ENCODE results near the gene RPL32.

Gene RPL32

DNA sequence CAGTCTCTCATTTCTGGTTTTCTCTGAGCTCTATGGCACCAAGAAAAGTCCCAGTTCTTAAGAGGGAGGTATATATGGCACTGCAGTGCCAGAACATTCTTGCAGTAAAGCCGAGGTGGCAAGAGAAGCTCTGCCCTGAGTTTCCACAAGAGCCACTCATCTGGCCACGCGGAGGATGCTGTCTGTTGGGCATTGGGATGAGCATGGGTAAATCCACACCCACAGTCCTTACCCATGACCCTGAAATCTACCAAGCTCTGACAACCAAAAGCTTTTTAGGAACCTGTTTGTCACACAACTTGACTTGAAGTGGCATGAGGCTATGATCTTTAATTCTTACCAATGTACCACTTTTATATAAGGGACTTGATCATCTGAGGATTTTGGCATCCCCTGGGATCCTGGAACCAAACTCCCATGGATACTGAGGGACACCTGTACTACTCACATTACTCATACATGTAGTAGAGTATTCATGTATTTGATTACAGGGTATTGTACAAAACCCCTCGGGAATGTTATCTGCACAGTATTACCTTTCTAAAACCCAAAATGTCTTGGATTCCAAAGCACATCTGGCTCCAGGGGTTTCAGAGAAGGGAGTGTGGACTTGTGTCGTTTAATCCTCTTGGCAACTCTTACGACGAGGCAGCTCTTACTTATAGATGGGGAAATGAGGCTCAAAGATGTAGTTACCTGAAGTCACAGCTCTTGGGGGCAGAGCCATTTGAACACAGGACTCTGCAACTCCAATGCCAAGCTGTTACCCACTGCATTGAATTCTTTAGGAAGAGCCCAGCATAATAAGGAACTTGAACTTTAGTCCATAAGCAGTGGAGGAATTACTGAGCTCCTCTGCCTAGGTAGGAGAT, 8.8 kb downstream of the RPL32 start:
- no peak for DNase-seq (ENCODE audit: low read depth)

DNA sequence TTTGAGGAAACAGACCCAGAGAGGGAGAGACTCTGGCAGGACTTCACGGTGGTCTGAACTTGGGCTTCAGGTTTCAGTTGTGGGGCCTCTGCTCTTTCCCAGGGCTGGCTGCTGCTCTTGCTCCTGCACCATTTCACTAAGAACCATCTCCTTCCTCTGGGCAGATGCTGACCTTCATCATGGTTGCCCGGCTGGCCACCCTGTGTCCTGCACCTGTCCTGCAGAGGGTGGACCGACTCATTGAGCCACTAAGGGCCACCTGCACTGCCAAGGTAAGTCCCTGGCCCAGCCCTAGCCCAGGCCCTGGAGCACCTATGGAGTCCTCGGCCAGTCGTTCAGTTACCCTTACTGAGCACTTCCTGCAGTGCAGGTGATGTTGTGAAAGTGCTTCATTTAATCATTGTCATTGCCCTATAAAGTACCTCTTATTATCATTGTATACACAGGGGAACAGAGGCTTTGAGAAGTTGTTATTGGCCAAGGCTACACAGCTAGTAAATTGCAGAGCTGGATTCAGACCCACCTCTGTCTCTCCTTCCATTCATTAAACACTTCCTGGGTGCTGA, 10.0 kb downstream of the RPL32 start:
- no peak for DNase-seq (ENCODE audit: low read depth)

DNA sequence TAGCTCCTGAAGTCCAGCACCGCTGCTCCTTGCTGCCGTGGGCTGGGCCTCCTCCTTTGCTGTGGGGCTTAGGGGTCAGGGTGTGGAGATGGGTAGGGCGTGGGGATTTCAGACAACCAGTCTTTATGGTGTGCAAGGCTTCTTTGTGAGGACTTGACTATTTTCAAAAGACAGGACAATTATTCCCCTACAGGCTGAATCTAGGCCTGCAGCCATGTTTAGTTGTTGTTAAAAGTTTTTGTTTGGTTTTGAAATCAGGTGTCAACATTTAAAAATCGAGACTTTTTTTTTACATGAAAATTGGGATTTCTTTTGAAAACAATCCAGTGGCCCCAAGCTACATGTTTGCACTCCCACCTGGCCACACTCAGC, 10.6 kb downstream of the RPL32 start:
- no peak for DNase-seq (ENCODE audit: low read depth)

DNA sequence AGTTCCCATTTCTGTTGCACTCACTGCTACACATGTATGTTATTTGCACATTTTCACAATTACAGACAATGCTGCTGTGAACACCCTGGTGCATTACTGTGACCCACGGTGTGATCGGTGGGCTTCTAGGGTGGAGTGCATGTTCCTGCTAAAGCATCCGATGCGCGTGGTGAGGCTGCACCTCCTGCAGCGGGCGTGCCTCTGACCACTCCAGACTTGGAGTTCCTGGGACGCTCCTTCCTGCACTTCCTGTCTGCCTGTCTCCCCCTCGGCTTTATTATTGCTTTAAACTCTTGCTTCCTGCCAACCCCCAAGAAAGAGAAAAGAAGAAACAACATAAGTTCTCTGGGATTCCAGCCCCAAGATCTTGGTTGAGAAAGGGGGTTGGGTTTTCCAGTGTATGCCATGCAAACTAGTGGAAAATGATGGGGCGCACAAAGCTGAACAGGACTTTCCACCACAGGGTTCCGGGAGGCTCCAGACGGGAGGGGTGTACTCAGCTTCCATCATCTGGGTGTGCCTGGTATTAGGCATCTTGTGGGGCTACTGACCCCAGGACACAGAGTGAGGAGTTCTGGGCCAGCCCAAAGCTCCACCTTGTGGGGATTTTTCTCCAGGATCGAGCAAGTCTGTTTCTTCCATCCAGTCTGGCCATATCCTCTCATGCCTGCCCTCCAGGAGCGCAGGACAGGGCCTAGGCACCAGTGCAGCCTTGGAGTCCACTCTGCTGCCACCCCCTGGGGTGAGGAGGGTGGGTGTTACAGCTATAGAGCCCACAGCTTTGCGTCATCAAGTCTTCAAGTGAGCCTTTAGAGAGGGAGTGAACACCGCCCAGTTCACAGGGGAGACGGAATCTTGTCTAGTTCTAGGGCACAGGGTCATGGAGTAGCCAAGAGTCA, 11.2 kb downstream of the RPL32 start:
- DNase-seq (ENCODE audit: low read depth): no peak

DNA sequence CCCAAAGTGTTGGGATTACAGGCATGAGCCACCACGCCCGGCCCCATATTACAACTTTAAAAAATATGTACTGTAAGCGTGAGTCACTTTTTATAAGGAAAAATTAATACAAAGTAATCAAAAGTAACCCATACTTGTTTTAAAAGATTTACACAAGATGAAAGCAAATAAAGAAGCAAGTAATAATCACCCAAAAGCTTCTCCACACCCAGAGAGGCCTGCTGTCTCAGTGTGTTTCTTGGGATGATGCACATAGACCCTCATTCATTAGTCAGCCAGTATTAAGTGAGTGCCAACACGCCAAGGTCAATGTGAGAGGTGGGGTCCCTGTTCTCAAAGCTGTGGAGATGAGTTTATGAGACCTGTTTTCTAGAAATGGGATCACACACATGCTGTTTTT, 12.0 kb downstream of the RPL32 start:
- no peak for DNase-seq (ENCODE audit: low read depth)

DNA sequence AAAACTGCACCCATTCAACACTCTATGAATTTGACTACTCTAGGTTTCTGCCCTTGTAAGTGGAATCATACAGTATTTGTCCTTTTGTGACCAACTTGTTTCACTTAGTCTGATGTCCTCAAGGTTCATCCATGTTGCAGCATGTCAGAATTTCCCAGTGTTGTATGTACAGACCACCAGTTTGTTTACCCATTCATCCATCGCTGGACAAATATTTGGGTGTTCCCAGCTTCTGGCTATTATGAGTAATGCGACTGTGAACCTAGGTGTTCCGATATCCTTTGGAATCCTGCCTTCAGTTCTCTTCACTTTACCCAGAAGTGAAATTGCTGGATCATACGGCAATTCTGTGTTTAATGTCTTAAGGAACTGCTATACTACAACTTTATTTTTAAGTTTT, 12.6 kb downstream of the RPL32 start:
- no peak for DNase-seq (ENCODE audit: low read depth)

DNA sequence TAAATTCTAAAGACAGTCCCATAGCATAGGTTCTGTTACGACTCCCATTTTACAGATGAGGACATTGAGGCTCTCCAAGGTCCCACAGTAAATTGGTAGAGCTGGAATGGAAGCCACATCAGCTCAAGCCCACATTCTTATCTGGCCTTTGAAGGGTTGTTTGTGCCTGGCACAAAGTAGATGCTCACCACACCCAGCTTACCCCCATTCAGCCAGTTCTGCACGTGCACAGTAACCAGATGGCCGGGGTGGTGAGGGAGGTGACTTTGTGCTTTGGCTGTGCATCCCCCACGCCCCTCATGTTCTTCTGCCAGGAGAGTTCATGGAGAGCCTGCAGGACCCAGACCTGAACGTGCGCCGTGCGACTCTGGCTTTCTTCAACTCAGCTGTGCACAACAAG, 16.2 kb downstream of the RPL32 start:
- DNase-seq (ENCODE audit: low read depth): no peak

DNA sequence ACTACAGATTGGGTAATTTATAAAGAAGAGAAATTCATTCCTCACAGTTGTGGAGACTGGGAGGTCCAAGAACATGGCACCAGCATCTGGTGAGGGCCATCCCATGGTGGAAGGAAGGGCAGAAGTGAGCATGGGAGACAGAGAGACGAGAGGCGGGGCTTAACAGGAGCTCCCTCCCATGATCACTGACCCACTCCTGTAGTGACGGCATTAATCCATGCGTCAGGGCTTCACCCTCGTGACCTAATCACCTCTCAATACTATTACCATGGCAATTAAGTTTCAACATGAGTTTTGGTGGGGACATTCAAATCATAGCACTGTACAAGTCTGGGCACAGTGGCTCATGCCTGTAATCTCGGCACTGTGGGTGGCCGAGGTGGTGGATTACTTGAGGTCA, 17.1 kb downstream of the RPL32 start:
- no peak for DNase-seq (ENCODE audit: low read depth)

DNA sequence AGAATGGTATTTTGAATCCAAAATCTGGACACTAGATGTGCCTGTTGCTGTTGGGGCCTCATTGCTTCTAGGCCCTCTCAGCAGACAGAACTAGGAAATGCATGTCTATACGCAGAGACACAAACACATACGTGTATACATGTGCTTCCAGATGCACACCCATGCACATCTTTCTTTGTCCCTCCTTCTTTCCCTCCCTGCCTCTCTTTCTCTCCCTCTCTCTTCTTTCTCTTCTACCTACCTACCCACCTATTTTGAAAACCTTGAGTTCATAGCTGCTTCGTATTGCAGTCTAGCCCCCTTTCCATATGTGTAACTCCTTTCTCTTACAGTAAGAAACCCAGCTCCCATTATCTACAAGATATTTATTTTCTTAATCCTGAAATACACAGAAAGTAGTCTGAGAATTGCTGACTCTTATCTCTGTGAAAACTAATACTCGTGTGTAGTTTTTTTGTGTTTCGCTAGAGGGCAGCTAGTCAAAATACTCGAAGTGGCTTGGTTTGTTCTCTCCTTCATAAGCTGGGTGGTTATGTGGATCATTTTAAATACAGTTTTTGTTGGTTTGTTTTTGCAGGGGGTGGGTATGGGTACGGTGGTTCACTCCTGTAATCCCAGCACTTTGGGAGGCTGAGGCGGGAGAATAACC, 18.5 kb downstream of the RPL32 start:
- DNase-seq (ENCODE audit: low read depth): no peak

DNA sequence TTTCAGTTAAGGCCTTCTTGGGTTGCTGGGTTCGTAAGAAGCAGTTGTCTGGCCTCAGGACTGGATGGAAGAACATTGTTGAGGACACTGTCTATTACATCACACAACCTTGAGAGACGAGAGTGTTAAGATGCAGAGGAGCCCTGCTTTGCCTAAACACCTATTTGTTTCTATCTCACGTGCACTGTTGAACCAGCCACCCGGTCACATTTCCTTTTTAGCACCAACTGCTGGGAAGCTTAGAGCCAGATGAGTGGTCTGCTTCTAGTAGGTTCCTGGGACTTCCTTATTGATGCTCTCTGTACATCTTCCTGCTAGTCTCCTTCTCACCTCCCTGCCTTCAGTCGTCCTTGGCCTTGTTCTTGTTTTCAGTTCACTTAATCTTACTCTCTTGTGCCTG, 22.6 kb downstream of the RPL32 start:
- no peak for DNase-seq (ENCODE audit: low read depth)

GRCh38 chr3:12818273-12818672, 23.1 kb downstream of the RPL32 start:
- no peak for DNase-seq (ENCODE audit: low read depth)

DNA sequence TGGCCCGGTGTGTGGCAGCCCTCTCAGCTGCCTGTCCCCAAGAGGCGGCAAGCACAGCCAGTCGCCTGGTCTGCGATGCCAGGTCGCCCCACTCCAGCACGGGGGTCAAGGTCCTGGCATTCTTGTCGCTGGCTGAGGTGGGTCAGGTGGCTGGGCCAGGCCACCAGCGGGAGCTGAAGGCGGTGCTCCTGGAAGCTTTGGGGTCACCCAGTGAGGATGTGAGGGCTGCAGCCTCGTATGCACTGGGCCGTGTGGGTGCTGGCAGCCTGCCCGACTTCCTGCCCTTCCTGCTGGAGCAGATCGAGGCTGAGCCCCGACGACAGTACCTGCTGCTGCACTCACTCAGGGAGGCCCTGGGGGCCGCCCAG, 24.0 kb downstream of the RPL32 start:
- DNase-seq (ENCODE audit: low read depth): no peak

- no peak for DNase-seq (ENCODE audit: low read depth)
Observed at GRCh38 chr3:12816521-12817342, 24.6 kb downstream of the RPL32 start.

DNA sequence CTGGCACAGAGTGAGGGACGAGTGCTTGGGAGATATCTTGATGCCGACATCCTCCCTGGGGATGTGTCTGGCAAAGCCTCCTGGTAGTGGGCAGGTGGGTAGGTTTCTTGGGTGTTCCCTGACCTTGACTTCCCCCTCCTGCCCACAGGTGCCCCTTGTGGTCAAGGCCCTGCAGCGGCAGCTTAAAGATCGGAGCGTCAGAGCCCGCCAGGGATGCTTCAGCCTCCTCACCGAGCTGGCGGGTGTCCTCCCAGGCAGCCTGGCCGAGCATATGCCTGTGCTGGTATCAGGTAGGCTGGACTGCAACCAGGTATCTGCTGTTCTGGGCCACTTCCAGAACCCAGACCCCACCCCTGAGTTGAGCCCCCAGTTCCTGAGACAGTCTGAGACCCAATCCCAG, 25.6 kb downstream of the RPL32 start:
- no peak for DNase-seq (ENCODE audit: low read depth)

DNA sequence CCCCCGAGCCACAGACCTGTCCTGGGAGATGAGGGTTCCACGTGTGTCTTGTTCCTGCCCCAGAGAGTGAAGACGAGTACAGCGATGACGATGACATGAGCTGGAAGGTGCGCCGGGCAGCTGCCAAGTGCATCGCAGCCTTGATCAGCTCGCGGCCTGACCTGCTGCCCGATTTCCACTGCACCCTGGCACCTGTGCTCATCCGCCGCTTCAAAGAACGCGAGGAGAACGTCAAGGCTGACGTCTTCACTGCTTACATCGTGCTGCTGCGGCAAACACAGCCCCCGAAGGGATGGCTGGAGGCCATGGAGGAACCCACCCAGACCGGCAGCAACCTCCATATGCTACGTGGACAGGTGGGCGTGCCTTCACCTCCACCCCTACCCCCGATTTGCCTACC, 26.3 kb downstream of the RPL32 start:
- DNase-seq (ENCODE audit: low read depth): no peak

DNA sequence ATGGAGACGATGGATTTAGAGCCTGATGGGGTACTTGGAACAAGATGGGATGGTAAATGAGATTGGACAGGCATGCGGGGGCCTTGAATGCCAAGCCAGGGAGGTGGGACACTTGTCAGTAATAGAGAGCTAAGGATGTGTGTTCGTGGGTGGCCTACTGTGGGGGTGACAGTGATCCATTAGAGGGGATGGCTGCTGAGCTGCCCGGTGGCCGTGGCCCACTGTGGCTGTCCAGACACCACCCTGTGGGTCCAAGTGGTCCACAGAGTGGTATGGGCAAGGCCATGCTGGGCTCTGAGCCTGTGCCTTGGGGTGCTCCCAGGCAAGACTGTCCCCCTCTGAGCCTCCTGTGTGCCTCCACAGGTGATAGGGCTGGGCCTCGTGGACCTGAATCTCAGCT, 27.4 kb downstream of the RPL32 start:
- DNase-seq (ENCODE audit: low read depth): no peak

DNA sequence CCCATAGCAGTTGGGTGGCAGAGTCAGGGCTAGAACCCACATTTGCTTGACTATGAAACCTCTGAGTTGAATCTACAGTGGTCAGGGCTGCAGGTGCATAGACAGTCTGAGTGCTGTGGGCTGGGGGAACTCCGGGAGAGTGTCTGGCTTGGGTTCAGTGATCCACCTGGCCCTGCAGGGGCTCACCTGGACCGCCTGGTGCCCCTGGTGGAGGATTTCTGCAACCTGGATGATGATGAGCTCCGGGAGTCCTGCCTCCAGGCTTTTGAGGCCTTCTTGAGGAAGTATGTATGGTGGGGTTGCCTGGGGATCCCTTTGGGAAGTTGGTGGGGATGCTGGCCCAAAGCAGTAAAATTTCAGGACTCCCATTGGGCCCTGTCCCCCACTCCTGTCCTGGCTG, 28.6 kb downstream of the RPL32 start:
- DNase-seq (ENCODE audit: low read depth): no peak

GRCh38 chr3:12810961-12811360, 30.4 kb downstream of the RPL32 start:
- DNase-seq (ENCODE audit: low read depth): no peak

GRCh38 chr3:12810013-12810780, 31.2 kb downstream of the RPL32 start:
- DNase-seq (ENCODE audit: low read depth): peak; percentile 94

DNA sequence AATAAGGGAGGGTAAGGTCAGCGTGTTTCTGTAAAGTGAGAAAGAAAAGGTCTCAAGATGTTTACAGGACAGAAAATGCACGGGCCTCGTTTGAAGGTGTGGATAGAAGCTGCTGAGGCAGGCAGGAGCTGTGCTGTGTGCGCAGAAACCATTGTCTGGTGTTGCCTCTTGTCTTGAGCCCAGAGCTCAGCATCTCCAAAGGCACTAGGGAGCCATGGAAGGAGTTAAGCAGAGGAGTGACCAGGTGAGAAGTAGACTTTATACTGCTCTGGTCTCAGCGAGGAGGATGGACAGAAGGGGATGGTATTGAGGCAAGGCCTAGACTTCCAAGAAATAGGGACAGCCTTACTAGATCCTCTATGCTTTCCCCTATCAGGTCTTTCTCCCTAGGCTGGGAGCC, 31.9 kb downstream of the RPL32 start:
- DNase-seq (ENCODE audit: low read depth): no peak

DNA sequence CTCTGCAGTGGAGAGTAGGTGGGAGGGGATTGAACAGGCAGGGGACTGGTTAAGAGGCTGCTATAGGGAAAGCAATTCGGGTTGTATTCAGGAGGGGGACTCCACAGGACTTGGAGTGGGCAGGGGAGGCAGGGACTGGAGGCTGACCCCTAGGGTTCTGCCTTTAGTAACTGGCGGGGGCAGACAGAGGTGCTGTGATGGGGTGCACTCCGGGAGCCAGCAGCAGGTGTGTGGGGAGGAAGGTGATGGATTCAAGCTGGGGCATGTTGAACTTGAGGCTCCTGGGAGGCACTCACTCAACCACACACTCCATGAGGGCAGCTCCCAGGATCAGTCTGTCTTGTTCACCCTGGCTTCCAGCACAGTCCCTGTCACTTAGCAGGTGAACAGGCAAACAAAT, 32.4 kb downstream of the RPL32 start:
- DNase-seq (ENCODE audit: low read depth): no peak
